Right hindlimb (tissue), 1 donor: ENCODE data around the gene PDIA5.

Source experiments
- DNase-seq: peaks from one replicate; pipeline ENCODE4 v3.0.0-alpha.2; 2018

The PDIA5 gene

DNA sequence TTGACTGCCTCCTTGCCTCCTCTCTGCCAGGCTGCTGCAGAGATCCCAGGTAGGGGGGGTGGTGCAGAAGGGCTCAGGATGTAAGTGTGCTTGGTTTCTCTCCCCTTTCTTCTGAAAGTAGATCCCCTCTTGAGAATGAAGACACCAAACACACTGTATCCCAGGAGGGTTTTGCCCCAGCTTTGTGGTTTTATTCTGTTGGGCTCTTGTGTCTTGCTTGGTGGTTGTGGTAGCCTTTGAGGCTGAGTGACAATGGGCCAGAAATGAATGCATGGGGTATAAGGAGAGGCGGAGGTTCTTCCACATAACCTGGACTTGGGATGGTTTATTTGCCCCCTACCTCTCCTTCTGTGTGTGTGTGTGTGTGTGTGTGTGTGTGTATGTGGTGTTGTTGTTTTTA is 5.7 kb downstream of the PDIA5 start:
- DNase-seq = no peak

DNA sequence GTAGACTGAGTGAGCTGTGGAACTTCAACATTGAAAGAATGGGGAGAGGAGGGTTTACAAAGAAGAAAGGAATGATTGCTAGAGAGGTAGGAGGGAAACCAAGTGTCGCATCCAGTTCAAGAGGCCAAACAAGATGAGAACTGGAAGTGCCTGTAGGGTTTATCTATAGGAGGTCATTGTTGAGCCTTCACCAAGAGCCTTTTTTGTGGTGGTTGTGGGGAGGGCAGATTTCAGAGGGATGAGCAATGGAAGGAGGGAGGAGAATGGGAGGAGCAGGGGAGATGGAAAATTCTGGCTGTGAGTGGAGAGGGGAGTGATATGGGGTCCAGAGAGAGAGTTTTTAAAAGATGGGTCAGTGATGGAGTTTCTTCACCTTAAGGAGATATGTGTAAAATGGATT is 8.5 kb downstream of the PDIA5 start:
- DNase-seq = no peak

DNA sequence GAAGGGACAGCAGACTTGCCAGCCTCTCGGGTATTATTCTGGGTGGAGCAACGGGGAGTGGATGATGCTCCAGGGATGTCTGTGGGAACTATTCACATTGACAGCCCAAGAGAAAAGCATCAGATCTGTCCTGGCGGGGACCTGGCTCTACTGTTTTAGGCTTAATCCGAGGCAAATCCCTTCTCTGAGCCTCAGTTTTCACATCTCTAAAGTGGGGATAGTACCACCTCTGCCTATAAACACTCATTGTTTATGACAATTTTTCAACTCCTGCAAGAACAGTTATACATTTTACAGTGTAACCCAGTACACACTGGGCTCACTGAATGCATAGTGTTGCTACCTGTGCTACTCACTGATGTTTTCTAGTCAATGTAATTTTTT is 9.3 kb downstream of the PDIA5 start:
- no peak for DNase-seq

DNA sequence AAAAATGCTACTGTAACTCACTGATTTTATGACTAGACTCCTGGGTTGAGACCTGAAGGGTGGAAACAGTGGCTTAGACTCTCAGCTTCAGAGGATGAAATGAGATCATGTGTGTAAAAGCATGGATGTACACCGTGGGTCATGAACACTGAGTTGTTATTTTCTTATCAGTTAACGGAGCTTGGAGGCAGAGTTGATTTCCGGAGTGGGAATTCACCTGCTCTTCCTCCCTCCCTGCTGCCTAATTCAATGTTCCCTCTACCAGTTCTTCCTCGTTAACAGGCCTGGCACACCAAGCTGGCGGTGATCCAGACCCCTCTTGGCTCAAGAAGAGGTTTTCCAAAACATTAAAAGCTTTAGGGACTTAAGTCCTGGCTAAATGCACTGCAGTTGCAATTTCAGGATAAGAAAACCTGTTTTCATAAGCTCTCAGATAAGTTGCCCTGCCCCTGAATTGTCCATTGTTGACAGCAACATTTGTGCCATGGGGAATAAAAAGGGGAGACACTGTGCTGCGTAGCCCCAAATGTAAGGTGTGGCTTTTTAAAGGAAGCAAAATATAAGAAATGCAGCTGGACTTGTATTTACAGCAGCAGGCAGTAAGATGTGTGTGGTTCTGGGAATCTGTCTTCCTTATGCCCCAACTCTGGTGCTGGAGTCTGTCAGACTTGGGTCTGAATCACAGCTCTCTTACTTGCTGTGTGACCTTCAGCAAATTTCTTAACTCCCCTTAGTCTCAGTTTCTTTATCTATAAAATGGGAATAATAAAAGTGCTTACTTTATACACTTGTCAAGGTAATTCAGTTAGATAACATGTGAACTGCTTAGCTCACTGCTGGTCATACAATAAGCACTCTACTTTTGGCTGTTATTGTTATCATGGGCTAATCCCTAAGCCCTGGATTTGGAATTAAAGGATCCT is 9.9 kb downstream of the PDIA5 start:
- no peak for DNase-seq

DNA sequence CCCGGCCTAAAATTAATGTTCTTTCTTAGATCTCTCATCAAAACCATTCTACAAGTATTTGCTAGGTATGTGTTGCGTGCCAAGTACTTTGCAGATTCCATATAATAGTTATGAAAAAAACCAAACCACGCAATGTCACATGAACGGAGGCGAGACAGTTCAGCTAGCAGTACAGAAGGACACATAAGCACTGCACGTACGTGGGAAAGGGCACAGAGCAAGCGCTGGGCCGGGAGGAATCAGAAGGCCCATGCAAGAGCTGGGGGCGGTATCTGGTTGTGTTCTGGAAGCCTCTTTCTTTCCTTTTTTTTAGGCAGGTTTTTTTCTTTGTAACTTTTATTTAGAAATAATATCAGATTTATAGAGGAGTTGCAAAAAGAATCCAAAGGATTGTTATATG is 11.3 kb downstream of the PDIA5 start:
- no peak for DNase-seq

DNA sequence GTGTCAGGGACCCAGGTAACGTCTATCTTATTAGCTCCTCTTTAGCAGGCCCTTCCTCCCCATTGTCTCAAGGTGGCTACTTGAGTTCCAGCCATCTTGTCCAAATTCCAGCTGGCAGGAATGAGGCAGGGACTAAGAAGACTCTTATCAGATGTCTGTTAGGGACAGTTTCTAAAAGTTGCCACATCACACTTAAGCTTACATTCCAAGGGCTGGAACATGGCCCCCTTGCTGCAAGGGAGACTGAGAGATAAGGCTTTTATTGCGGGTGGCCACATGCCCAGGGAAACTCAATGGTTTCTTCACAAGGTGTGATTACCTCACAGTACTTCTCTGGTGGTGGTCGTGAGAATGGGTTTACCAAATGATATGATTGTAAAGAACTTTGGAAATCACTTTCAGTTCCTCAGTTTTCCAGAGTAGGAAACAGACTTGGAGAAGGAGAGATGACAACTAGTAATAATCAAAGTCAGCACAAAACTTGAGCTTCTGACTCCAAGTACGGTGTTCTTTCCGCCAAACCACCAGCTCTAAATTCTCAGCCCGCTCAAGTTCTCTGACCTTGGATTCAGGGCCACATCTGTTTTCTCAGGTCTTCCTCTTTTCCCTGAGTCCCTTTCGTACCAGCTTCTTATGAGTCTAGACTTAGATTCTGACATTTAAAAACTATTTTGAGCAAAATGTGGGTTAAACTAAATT is 14.2 kb downstream of the PDIA5 start:
- no peak for DNase-seq

DNA sequence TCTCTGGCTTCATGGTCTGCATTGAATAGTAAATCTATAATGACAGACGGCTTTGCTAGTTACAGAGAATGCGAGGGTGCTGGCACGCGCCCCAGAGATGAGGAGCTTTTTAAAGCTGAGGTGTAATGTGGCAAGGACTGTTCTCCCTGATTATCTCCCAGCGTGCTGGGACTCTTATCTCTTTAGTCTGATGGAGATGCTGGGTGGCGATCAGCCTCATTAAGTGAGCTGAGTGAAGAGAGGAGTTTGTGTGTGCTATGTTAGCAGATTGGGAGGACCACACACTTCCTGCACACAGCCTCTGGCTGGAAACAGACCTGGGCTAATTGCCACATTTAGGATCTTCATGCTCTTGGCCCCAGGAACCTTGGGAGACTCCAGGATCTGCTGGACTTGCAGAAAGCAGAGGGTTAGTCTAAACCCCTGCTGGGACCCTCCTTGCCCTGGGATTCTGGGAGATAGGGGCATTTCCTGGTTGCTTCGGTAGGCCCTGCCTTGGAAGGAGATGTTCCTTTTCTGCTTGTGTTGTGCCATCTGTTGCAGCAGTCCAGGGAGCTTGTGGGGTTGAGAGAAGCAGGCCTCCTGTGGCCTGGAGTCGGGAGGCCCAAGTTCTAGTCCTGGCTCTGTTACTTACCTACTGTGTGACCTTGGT is 15.0 kb downstream of the PDIA5 start:
- DNase-seq = no peak

DNA sequence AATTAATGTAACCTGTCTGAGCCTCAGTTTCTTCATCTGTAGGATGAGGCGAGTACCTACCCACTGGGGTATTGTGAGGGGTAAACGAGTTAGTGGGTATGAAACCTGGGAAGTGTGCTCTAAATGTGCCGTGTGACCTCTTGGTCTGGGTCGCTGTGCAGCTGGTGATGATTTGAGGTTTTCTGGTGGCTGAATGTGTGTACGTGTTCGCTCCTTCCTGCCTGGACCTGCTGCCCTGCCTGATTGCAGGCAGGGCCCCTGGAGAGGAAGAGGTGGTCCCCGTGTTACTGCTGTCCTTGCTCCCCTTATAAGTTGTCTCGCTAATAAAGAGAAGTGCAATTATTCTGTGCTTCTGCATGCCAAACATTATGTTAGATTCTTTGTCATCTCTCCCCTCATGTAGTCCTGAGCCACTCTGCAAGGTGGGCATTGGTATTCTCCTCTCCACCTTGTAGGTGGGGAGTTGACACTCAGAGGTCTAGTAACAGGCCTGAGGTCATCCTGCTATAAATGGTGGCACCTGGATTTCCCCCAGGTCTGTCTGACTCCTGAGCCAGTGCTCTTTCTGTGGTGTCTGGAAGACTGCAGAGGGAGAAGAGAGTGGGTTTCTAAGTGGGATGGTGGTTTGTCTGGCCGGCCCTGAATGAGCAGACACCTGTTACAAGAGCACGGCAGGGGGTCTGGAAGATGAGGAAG is 15.7 kb downstream of the PDIA5 start:
- DNase-seq = no peak

DNA sequence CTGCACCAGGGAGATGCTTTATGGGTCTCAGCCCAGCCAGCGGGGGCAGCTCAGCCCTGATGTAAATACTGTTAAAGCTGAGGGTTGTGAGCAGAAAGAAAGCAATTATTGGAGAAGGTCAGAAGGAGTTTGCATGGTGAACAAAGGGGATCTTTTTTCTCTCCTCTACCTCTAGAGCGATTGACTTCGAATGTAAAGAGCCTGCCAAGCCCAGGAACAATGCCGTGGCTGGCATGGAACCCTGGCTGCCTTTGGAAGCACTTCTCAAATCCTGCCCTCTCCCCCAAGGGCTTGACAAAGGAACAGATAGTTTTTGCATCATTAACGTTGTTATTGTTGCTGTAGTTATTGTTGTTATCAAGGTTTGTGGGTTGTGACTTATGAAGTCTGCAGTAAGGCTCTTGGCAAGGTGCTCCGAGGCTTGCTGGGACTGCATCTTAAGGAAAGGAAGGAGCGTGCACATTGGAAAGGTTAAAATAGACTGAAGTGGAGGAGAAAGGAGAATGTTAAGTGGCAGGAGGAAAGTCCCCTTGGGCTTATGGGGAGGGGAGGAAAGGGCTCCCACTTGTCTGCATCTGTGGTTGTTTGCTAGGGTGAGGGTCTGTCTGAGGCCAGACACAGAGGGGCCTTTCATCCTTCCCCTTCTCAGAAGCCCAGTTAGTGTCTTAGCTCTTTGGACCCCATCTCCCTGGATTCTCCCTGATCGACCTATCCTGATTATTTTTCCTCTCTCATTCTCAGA is 16.7 kb downstream of the PDIA5 start:
- DNase-seq = no peak

DNA sequence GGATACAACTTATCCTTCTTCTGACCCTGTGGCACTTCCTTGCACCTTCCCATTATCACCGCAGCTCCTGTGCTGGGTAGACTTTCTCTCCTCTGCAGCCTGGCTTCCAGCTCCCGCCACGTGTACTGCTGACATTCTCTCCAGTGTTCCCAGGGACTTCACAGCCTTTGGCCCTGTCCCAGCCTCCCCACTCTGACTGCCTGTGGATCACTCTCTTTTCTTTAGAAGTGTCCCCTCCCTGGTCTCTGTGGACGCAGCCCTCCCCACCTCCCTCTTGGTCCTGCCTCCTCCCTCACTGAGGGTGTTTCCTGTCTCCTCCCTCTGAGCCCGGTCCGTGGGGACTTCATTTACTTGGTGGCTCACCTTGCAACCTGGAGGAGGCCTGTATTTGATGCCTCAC is 17.4 kb downstream of the PDIA5 start:
- DNase-seq = no peak

DNA sequence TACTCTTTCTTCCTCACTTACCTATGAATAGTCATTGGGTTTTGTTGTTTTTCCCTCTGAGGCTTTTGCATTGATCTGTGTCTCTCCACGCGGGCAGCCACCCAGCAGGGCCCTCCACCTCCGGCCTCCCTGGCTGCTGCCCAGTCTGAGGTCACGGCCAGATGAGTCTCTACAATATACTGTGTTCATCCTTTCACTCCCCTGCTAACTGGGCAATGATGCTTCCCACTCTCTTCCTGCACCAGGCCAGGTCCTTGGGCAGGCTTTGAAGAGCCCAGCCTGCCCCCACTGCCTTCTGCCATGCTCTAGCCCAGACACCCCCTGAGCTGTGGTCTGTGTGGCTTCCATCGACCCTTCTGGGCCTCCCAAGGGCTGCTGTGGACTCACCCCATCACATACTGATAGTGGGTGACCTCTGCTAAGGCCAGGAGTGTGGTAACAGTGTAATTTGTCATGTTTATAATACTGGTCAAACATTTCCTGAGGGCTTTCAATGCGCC is 18.0 kb downstream of the PDIA5 start:
- no peak for DNase-seq

DNA sequence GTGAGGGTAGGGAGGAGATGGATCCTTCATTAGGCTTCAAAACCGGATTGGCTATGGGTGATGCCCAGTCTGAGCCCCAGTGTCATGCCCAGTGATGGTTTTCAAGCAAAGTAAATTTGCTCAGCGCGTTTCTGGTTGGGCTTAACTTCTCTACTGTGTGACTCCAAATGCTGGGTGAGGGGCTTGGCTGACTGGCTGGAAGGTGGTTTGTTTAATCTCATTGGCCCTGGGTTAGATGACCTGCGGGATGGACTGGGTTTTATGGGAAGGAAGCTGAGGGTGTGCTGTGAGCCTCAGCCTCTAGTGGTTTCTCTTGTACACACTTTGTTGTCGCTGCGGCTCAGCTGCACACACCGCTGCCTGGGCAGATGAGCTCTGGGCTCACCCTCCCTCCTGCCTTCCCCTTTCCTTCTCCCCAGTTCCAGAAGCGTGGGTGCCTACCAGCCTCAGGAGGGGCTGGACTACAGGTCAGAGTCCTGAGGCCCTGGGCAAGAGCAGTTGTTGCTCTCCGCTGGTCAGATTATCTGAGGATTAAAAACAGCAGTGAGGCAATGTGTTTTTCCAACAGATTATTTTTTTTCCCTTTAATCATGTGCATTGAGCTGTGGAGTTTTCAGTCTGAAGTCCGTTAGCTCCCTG is 18.6 kb downstream of the PDIA5 start:
- DNase-seq = no peak

DNA sequence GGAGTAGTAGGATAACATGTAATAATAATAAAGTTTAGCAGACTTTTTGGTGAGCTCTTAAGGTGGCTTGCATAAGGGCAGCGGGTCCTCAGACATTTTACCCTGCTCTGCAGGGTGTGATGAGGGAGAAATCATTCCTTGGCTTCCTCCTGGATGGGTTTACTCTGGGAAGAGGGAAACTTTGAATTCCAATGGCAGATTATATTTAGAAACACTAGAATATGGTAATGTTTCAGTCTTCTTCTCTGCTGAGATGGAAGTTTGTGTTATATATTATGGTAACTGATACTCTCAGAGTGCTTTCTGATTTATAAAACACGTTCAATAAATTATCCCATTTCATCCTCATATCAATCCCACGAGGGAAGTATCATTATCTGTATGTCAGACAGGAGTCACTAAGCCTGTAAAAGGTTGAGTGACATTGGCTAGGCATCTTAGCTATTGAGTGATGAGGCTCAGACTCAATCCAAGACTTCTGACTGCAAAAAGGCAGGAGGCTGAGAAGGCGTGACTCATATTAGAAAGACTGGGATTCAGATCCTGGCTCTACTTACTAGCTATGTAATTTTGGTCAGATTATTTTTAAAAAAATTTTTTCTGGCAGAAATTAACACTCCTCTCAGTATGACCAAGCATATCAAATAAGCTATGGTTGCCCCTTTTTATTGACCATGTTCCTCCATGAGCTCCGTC is 19.3 kb downstream of the PDIA5 start:
- no peak for DNase-seq

DNA sequence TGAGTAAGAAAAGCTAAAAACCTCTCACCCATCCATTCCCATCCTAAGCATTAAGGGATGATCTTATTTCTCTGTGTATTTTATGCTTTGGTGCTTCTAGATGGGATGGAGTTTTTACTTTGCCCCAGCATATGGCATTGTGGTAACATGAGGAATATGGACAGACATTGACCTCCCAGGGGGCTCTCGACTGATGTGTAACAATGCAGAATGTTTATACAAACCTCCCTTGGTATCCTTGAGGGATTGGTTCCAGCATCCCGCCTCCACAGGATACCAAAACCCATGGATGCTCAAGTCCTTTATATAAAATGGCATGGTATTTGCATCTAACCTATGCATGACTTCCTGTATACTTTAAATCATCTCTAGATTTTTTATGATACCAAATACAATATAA is 21.6 kb downstream of the PDIA5 start:
- DNase-seq = no peak

DNA sequence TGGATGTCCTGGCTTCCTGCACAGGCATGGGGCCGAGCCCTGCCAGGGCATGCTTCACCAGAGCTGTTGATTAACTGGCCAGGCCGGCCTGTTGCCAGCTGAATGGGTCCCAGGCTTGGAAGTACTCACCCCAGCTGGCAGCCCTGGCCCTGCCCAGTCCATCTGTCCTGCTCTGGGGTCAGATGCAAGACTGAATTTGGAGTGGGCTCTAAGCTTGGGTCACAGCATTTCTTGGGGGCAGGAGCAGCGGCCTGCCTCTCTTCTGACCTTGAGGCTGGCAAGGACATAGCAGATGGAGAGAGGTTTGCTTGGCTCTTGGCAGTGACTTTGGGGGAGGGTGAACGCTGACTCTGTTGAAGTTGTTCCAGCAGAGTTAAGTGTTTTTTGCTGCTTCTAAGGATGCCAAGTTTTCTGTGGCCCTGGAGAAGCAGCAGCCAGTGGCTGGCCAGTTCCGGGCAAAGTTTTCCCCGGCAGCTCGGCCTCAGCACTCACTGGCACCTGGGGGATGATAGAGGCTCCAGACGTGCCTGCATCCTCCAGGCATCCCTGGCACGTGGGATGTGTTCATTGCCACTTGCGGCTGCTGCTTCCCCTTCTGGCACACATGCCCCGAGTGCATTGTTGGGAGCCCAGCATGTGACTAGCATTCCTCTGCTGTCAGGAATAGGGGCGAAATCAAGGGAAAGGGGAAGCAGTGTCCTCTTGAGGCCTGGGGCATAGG is 22.9 kb downstream of the PDIA5 start:
- peak; percentile 53 for DNase-seq

DNA sequence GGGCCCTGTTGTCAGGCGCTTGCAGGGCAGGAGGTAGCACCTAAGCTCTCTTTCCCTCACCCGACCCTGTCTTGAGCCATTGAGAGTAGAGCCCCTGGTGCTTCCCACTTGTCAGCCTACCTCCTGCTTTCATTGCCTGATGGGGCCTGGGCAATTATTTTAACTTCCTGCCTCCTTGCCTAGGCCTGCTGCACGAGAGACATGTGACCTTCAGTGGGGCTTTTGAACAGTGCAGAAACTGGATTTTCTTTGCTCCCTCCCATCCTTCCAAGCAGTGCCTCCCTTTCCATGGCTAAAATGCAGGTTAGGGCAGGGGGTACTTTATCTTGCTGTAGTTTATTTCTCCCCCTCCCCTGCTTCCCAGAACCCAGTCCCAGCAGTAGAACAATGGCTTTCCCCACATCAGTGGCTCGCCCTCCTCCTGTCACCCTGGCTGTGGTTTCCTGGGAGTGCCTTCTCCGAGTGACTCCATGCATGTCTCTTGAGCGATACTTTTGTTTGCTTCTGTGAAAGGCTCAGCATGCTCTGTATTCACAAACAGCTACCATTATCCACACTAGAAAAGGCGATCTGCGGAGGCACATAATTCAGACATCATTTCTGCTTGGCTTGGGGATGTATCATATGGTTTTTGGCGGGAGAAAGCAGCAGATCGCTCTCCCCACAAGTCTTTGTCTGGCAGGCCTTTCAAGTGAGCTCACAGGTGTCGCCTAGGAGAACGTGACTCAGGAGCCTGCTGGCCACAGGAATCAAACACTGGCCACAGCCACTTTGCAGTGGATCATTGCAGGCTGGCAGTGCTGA is 24.1 kb downstream of the PDIA5 start:
- DNase-seq = no peak

DNA sequence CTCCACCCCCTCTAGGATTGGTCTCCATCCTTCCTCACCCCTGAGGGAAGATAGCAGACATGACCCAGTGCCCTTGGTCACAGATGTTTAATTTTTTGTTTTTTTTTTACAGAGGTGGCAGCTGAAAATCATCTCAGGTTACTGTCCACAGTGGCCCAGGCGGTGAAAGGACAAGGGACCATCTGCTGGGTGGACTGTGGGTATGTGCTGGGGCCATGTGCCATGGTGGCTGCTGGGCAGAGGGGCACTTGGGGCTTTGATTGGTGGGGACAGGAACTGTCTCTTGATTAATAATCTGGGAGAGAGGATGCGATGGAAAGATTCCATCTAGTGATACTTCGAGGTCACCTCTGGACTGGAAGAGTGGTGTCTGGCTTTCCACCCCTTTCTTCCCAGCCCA is 25.4 kb downstream of the PDIA5 start:
- DNase-seq = no peak

DNA sequence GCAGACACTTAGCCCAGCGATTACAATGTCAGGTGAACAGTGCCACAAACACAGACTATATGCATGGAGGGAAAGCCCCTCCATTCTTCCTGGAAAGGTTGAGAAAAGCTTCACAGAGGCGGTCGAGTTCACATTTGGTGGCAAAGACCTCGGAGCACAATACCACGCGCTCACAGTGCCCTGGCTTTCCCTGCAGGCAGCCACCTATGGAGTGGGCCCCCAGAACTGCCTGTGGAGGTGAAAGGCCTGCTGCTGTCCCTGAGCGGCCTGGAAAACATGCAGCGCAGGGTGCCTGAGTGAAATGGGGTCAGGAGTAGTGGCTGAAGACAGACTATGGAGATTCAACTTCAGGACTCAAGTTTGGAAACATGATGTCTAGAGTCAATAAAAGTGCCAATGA is 26.9 kb downstream of the PDIA5 start:
- no peak for DNase-seq

DNA sequence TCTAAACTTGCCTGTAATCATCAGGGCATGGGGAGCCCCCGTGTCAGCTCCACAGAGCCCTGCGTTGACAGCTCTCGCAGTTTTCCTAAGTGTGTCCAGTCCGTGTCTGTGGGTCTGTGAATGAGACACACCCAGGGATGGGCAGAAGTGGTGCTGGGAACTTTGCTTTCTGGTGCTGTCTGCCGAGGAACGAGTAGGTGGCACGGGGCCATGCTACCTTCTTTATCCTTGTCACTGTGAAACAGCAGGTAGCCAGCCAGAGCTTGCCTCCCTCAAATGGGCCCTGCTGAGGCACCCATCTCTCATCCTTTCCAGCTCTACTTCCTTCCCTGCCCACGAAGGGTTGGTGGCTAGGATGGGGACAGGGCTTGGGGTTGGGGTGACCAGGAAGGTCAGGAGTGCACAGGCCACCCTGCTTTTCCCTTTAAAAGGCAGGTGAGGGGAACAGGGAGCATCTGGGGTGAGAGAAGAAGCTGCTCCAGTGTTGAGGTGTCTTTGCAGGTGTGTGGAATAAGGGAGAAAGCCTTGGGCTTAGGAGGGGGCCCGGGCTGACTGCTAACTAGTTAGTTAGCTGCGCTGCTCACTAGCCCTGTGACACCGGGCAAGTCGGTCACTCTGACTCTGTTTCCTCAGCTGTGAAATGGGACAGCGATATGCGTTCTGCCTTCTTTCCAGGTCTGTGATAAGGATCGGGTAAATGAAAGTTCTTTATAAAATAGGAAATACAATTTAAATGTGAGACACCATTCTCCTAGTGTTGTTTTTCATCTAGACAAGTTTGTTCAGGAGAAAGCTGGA is 27.9 kb downstream of the PDIA5 start:
- DNase-seq = no peak
